NCI-H1105 treated with DMSO at 0.1 percent for 48 hours (cell line): ENCODE data around the gene KRTAP5-6.
A peak's percentile ranks its signal among the peaks of the same experiment; 100 is the strongest.

ENCODE experiments used
- DNase-seq: peaks from one replicate; lab custom pipeline; 2025; lab: John Stamatoyannopoulos, UW

KRTAP5-6 gene

GRCh38 chr11:1702506-1702905 lies 5.5 kb downstream of the KRTAP5-6 start:
- no peak for DNase-seq

GRCh38 chr11:1703146-1703545 lies 6.2 kb downstream of the KRTAP5-6 start:
- DNase-seq, result no peak

GRCh38 chr11:1705126-1706052 lies 8.4 kb downstream of the KRTAP5-6 start:
- no peak for DNase-seq

- DNase-seq, result no peak
Observed at GRCh38 chr11:1706634-1707400, 9.8 kb downstream of the KRTAP5-6 start.

- DNase-seq, result no peak
Observed at GRCh38 chr11:1707751-1708150, 10.8 kb downstream of the KRTAP5-6 start.

- no peak for DNase-seq
Observed at GRCh38 chr11:1708716-1709115, 11.7 kb downstream of the KRTAP5-6 start.

- peak; percentile 50 for DNase-seq
Observed at GRCh38 chr11:1714908-1715885, 18.2 kb downstream of the KRTAP5-6 start.

- no peak for DNase-seq
Observed at GRCh38 chr11:1717745-1718144, 20.8 kb downstream of the KRTAP5-6 start.

GRCh38 chr11:1718326-1718725 lies 21.3 kb downstream of the KRTAP5-6 start:
- DNase-seq, result no peak

GRCh38 chr11:1719781-1720180 lies 22.8 kb downstream of the KRTAP5-6 start:
- no peak for DNase-seq

GRCh38 chr11:1727096-1727690 lies 30.2 kb downstream of the KRTAP5-6 start:
- DNase-seq, result no peak

- no peak for DNase-seq
Observed at GRCh38 chr11:1727861-1728260, 30.9 kb downstream of the KRTAP5-6 start.

GRCh38 chr11:1728301-1728700 lies 31.3 kb downstream of the KRTAP5-6 start:
- DNase-seq, result no peak

- DNase-seq, result no peak
Observed at GRCh38 chr11:1728931-1729691, 32.1 kb downstream of the KRTAP5-6 start.

GRCh38 chr11:1729692-1730011 lies 32.7 kb downstream of the KRTAP5-6 start:
- DNase-seq, result no peak

GRCh38 chr11:1730059-1730629 lies 33.1 kb downstream of the KRTAP5-6 start:
- DNase-seq, result no peak

- no peak for DNase-seq
Observed at GRCh38 chr11:1731451-1732059, 34.6 kb downstream of the KRTAP5-6 start.

- no peak for DNase-seq
Observed at GRCh38 chr11:1732418-1733008, 35.5 kb downstream of the KRTAP5-6 start.

- DNase-seq, result no peak
Observed at GRCh38 chr11:1733009-1733715, 36.2 kb downstream of the KRTAP5-6 start.
